HepG2 (cell line): ENCODE data around the gene WBP1. TPM values are rescaled to one million over a fixed set of nuclear protein-coding genes. Genes with fewer than 3 reads are reported as not detected.

Experiments
- FOXJ3 ChIP-seq: sonication (generic); formaldehyde crosslinking; IDR thresholded peaks from 2 replicates; pipeline ENCODE4 v1.4.0; 2020; ENCODE audit warnings: missing genetic modification reagents, mild to moderate bottlenecking, borderline replicate concordance
- GLI4 ChIP-seq: sonication (generic); formaldehyde crosslinking; IDR thresholded peaks from 2 replicates; pipeline ENCODE4 v1.5.1; 2020; ENCODE audit warnings: missing genetic modification reagents, mild to moderate bottlenecking, moderate library complexity, borderline replicate concordance
- HNF4G ChIP-seq, 2 experiments: sonication (generic) in 1 of 2; formaldehyde crosslinking in 1 of 2; IDR thresholded peaks; 2 replicates each; pipeline versions ENCODE4 v1.4.0 to v1.6.1; 2011 to 2020; ENCODE audit warnings: borderline replicate concordance in 2 of 2, low read depth in 2 of 2, mild to moderate bottlenecking in 2 of 2, low read length in 1 of 2, missing genetic modification reagents in 1 of 2, moderate library complexity in 1 of 2
- RFXAP ChIP-seq: sonication (generic); formaldehyde crosslinking; IDR thresholded peaks from 2 replicates; pipeline ENCODE4 v1.4.0; 2020; ENCODE audit warnings: missing genetic modification reagents, borderline replicate concordance
- RXRB ChIP-seq: IDR thresholded peaks from 2 replicates; pipeline ENCODE4 v1.6.1; 2016; ENCODE audit warnings: borderline replicate concordance, missing genetic modification reagents, missing compliant biosample characterization
- SRSF9 ChIP-seq: fragments of 200-400 bp; formaldehyde crosslinking; IDR thresholded peaks from 2 replicates; pipeline ENCODE4 v1.6.1; 2018; ENCODE audit warnings: borderline replicate concordance, mild to moderate bottlenecking, low read depth, low read length; ENCODE audit not compliant: insufficient read depth, poor library complexity, severe bottlenecking
- TMF1 ChIP-seq: sonication (generic); formaldehyde crosslinking; IDR thresholded peaks from 2 replicates; pipeline ENCODE4 v1.8.1; 2022; ENCODE audit warnings: low read depth, missing genetic modification reagents
- TSC22D2 ChIP-seq: sonication (generic); formaldehyde crosslinking; IDR thresholded peaks from 2 replicates; pipeline ENCODE4 v1.5.1; 2020; ENCODE audit warnings: missing genetic modification reagents, mild to moderate bottlenecking, borderline replicate concordance
- YEATS4 ChIP-seq: sonication (generic); formaldehyde crosslinking; IDR thresholded peaks from 2 replicates; pipeline ENCODE4 v1.4.0; 2020; ENCODE audit warnings: missing genetic modification reagents, borderline replicate concordance
- YY1 ChIP-seq: IDR thresholded peaks from 2 replicates; pipeline ENCODE4 v1.6.1; 2011; ENCODE audit warnings: low read length, low read depth, moderate library complexity, mild to moderate bottlenecking; ENCODE audit not compliant: insufficient read depth, insufficient replicate concordance
- ZNF598 ChIP-seq: sonication (generic); formaldehyde crosslinking; IDR thresholded peaks from 2 replicates; pipeline ENCODE4 v1.5.1; 2020; ENCODE audit warnings: mild to moderate bottlenecking, missing genetic modification reagents, borderline replicate concordance
- ZNF766 ChIP-seq: sonication (generic); formaldehyde crosslinking; IDR thresholded peaks from 2 replicates; pipeline ENCODE4 v1.5.0; 2020; ENCODE audit warnings: missing genetic modification reagents, borderline replicate concordance
- ZSCAN25 ChIP-seq: sonication (generic); formaldehyde crosslinking; IDR thresholded peaks from 2 replicates; pipeline ENCODE4 v1.8.0; 2022; ENCODE audit warnings: mild to moderate bottlenecking, missing genetic modification reagents
- ZSCAN31 ChIP-seq: sonication (generic); formaldehyde crosslinking; IDR thresholded peaks from 2 replicates; pipeline ENCODE4 v1.5.0; 2020; ENCODE audit warnings: low read depth, mild to moderate bottlenecking, missing genetic modification reagents
- polyA plus RNA-seq, 8 experiments: library from polyadenylated mRNA; depleted of rRNA in 3 of 8; stranded (reverse) in 7 of 8; unstranded in 1 of 8; fragments of >200 nt; fragmentation: Illumina TruSeq in 4 of 8; extraction: Trizol in 4 of 8; gene quantifications; 2 replicates each; pipeline versions ENCODE4 v1.2.1 to v1.2.3, GENCODE V29; 2011 to 2016; ENCODE audit warnings: low read depth in 4 of 8, missing spikeins in 1 of 8, mixed read lengths in 1 of 8; ENCODE audit not compliant: insufficient read depth in 1 of 8
- total RNA-seq, 5 experiments: library from RNA; depleted of rRNA; stranded (reverse); fragments of >200 nt; fragmentation: Illumina TruSeq; extraction: Trizol; gene quantifications; 2 replicates each; pipeline ENCODE4 v1.2.3, GENCODE V29; 2016; ENCODE audit warnings: low read depth in 1 of 5
- TF ChIP-seq, protein P1 (sequence below): sonication (generic); formaldehyde crosslinking; IDR thresholded peaks from 2 replicates; pipeline ENCODE4 v1.4.0; 2020; ENCODE audit warnings: low read depth, mild to moderate bottlenecking, missing genetic modification reagents
- TF ChIP-seq, protein P2 (sequence below): sonication (generic); formaldehyde crosslinking; IDR thresholded peaks from 2 replicates; pipeline ENCODE4 v1.5.1; 2020; ENCODE audit warnings: mild to moderate bottlenecking, missing genetic modification reagents, moderate library complexity
- TF ChIP-seq, protein P3 (sequence below): IDR thresholded peaks from 2 replicates; pipeline ENCODE4 v1.6.1; 2012; ENCODE audit warnings: low read depth, low read length, improper control_type of control experiment
- TF ChIP-seq, protein P4 (sequence below): sonication (generic); formaldehyde crosslinking; IDR thresholded peaks from 2 replicates; pipeline ENCODE4 v1.5.0; 2020; ENCODE audit warnings: missing genetic modification reagents
- TF ChIP-seq, protein P5 (sequence below): sonication (generic); formaldehyde crosslinking; IDR thresholded peaks from 2 replicates; pipeline ENCODE4 v1.5.0; 2020; ENCODE audit warnings: mild to moderate bottlenecking, missing genetic modification reagents, moderate library complexity

The WBP1 gene
- total and polyA plus RNA-seq, 2 of the 13 experiments (the other 11 are each of a cell fraction or from before 2014, with no cell fraction given): 38.8 to 85.7 TPM

DNA sequence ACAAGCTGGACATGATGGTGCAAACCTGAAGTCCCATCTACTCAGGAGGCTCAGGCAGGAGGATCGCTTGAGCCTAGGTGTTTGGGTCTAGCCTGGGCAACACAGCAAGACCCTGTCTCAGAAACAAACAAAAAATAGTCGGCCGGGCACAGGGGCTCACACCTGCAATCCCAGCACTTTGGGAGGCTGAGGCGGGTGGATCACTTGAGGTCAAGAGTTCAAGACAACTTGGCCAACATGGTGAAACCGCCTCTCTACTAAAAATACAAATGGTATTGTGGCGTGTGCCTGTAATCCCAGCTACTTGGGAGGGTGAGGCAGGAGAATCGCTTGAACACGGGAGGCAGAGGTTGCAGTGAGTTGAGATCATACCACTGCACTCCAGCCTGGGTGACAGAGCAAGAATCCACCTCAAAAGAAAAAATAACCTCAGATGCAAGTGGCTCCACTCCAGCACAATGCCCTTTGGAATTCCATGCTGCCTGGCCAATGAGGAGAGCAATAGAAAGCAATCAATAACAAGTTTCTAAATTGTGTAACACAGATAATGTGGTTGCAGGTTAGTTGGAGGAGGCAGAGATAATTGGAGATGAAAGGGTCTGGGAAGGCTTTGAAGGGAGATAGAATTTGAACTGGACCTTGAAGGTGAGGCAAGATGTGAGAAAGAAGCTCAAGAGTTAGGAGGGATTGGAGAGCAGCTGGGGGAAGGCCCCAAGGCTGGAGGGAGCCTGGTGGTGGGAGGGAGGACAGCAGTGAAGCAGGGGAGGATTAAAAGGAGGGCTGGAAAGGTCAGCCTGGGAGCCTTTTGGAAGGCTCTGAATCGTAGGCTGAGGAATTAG lies 30.6 kb downstream of the WBP1 start (continued):
- peak; percentile 95 for TF ChIP-seq HNF4G (IDR thresholded peaks at IDR 0.05; ENCODE audit: borderline replicate concordance, low read depth, low read length)
- TF ChIP-seq HNF4G (CRISPR knock-in tag; IDR thresholded peaks at IDR 0.05; ENCODE audit: borderline replicate concordance, low read depth): peak; percentile 57; the same call in 1 of the 2 replicates
- TF ChIP-seq RXRB: peak; percentile 81; the same call in 1 of the 2 replicates
- 0 out of 2 replicates have a peak, but pooled peaks have one; percentile 87 for TF ChIP-seq TMF1 (CRISPR knock-in tag)
- TF ChIP-seq, protein P1, sequence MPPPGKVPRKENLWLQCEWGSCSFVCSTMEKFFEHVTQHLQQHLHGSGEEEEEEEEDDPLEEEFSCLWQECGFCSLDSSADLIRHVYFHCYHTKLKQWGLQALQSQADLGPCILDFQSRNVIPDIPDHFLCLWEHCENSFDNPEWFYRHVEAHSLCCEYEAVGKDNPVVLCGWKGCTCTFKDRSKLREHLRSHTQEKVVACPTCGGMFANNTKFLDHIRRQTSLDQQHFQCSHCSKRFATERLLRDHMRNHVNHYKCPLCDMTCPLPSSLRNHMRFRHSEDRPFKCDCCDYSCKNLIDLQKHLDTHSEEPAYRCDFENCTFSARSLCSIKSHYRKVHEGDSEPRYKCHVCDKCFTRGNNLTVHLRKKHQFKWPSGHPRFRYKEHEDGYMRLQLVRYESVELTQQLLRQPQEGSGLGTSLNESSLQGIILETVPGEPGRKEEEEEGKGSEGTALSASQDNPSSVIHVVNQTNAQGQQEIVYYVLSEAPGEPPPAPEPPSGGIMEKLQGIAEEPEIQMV (CRISPR knock-in tag): 0 out of 2 replicates have a peak, but pooled peaks have one; percentile 29
- peak; percentile 79 for TF ChIP-seq ZSCAN25 (CRISPR knock-in tag)
- peak; percentile 54; the same call in 1 of the 2 replicates for TF ChIP-seq FOXJ3
- TF ChIP-seq, protein P2, sequence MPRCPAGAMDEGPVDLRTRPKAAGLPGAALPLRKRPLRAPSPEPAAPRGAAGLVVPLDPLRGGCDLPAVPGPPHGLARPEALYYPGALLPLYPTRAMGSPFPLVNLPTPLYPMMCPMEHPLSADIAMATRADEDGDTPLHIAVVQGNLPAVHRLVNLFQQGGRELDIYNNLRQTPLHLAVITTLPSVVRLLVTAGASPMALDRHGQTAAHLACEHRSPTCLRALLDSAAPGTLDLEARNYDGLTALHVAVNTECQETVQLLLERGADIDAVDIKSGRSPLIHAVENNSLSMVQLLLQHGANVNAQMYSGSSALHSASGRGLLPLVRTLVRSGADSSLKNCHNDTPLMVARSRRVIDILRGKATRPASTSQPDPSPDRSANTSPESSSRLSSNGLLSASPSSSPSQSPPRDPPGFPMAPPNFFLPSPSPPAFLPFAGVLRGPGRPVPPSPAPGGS (CRISPR knock-in tag): no peak; the same call in 1 of the 2 replicates
- TF ChIP-seq TSC22D2 (CRISPR knock-in tag): no peak
- TF ChIP-seq, protein P3, sequence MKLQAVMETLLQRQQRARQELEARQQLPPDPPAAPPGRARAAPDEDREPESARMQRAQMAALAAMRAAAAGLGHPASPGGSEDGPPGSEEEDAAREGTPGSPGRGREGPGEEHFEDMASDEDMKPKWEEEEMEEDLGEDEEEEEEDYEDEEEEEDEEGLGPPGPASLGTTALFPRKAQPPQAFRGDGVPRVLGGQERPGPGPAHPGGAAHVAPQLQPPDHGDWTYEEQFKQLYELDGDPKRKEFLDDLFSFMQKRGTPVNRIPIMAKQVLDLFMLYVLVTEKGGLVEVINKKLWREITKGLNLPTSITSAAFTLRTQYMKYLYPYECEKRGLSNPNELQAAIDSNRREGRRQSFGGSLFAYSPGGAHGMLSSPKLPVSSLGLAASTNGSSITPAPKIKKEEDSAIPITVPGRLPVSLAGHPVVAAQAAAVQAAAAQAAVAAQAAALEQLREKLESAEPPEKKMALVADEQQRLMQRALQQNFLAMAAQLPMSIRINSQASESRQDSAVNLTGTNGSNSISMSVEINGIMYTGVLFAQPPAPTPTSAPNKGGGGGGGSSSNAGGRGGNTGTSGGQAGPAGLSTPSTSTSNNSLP: peak; percentile 77
- TF ChIP-seq ZNF766: no peak; the same call in 1 of the 2 replicates
- TF ChIP-seq ZSCAN31 (CRISPR knock-in tag): peak; percentile 61; the same call in 1 of the 2 replicates
- TF ChIP-seq, protein P4, sequence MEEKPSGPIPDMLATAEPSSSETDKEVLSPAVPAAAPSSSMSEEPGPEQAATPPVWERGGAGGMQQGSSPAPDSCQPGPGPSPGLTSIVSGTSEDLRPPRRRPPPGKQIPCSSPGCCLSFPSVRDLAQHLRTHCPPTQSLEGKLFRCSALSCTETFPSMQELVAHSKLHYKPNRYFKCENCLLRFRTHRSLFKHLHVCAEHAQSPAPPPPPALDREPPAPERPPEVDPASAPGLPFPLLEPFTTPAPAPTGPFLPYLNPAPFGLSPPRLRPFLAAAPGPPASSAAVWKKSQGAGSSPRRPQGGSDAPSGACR (CRISPR knock-in tag): 0 out of 2 replicates have a peak, but pooled peaks have one; percentile 27
- TF ChIP-seq SRSF9: no peak
- 0 out of 2 replicates have a peak, but pooled peaks have one; percentile 62 for TF ChIP-seq ZNF598 (CRISPR knock-in tag)
- TF ChIP-seq YY1: no peak
- TF ChIP-seq RFXAP: peak; percentile 35; the same call in 1 of the 2 replicates
- 0 out of 2 replicates have a peak, but pooled peaks have one; percentile 51 for TF ChIP-seq GLI4
- TF ChIP-seq, protein P5, sequence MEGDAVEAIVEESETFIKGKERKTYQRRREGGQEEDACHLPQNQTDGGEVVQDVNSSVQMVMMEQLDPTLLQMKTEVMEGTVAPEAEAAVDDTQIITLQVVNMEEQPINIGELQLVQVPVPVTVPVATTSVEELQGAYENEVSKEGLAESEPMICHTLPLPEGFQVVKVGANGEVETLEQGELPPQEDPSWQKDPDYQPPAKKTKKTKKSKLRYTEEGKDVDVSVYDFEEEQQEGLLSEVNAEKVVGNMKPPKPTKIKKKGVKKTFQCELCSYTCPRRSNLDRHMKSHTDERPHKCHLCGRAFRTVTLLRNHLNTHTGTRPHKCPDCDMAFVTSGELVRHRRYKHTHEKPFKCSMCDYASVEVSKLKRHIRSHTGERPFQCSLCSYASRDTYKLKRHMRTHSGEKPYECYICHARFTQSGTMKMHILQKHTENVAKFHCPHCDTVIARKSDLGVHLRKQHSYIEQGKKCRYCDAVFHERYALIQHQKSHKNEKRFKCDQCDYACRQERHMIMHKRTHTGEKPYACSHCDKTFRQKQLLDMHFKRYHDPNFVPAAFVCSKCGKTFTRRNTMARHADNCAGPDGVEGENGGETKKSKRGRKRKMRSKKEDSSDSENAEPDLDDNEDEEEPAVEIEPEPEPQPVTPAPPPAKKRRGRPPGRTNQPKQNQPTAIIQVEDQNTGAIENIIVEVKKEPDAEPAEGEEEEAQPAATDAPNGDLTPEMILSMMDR (CRISPR knock-in tag): 0 out of 2 replicates have a peak, but pooled peaks have one; percentile 3
- TF ChIP-seq YEATS4 (CRISPR knock-in tag): 0 out of 2 replicates have a peak, but pooled peaks have one; percentile 32
